Measurements from ENCODE around the gene LTA. TPM values are rescaled to one million over a fixed set of nuclear protein-coding genes. Genes with fewer than 3 reads are reported as not detected.

The LTA gene
- total RNA-seq, 1 donor from 2014 or later, result not detected

- Histone ChIP-seq H3K4me1 (peaks cover 70% of the 10 kb centered on the region), H3K9me3 (replicated peaks) (no peaks in the 10 kb centered on the region), H3K27me3 (ENCODE audit: low read depth) (no peaks in the 10 kb centered on the region), H3K4me3 (peak overlapping the region; percentile 83), H3K27ac (replicated peaks) (peak overlapping the region; percentile 92), H3K36me3 (peaks cover 47% of the 10 kb centered on the region)
- DNase-seq, result no peak
- intact Hi-C loops (cut with micrococcal nuclease), result no loop called here
- TF ChIP-seq CTCF (IDR thresholded peaks at IDR 0.05; ENCODE audit: borderline replicate concordance), result no peak
These were observed 31.4 kb upstream of the LTA start for GRCh38 chr6:31540640-31541039.

GRCh38 chr6:31541059-31541657, 30.9 kb upstream of the LTA start:
- H3K4me3 ChIP-seq, result peak overlapping the region; percentile 83
- H3K9me3 ChIP-seq (replicated peaks), result no peaks in the 10 kb centered on the region
- peaks cover 42% of the 10 kb centered on the region for H3K36me3 ChIP-seq
- no peak for DNase-seq
- no peak for TF ChIP-seq CTCF (IDR thresholded peaks at IDR 0.05; ENCODE audit: borderline replicate concordance)
- no peaks in the 10 kb centered on the region for H3K27me3 ChIP-seq (ENCODE audit: low read depth)
- peaks cover 66% of the 10 kb centered on the region for H3K4me1 ChIP-seq
- intact Hi-C loops (cut with micrococcal nuclease), result no loop called here
- peak overlapping the region; percentile 92 for H3K27ac ChIP-seq (replicated peaks)

- no peak for TF ChIP-seq CTCF (IDR thresholded peaks at IDR 0.05; ENCODE audit: borderline replicate concordance)
- Histone ChIP-seq H3K4me3 (peak within 1 kb of the TSS; percentile 83), H3K4me1 (peaks cover 62% of the 10 kb centered on the region), H3K36me3 (peaks cover 35% of the 10 kb centered on the region), H3K27me3 (ENCODE audit: low read depth) (no peaks in the 10 kb centered on the region), H3K27ac (replicated peaks) (peak within 1 kb of the TSS; percentile 92), H3K9me3 (replicated peaks) (no peaks in the 10 kb centered on the region)
- peak; percentile 94 for DNase-seq
- intact Hi-C loops (cut with micrococcal nuclease), result no loop called here
These were observed 30.2 kb upstream of the LTA start, which contains the start of gene DDX39B for GRCh38 chr6:31541658-31542521. Gene DDX39B, minus strand, starts transcription at chr6:31542003. Its CDS starts 1,471 bp downstream, at chr6:31540532.

- peak overlapping the region; percentile 92 for H3K27ac ChIP-seq (replicated peaks)
- DNase-seq, result no peak
- intact Hi-C loops (cut with micrococcal nuclease), result no loop called here
- no peak overlapping the region for H3K4me3 ChIP-seq
- H3K9me3 ChIP-seq (replicated peaks), result no peaks in the 10 kb centered on the region
- peaks cover 17% of the 10 kb centered on the region for H3K36me3 ChIP-seq
- H3K4me1 ChIP-seq, result peaks cover 59% of the 10 kb centered on the region
- H3K27me3 ChIP-seq (ENCODE audit: low read depth), result no peaks in the 10 kb centered on the region
- TF ChIP-seq CTCF (IDR thresholded peaks at IDR 0.05; ENCODE audit: borderline replicate concordance), result no peak
These were observed 28.4 kb upstream of the LTA start for GRCh38 chr6:31543639-31544038.

GRCh38 chr6:31544676-31545075, 27.4 kb upstream of the LTA start:
- DNase-seq, result no peak
- intact Hi-C loops (cut with micrococcal nuclease), result no loop called here

More at GRCh38 chr6:31544676-31545075, 27.4 kb upstream of the LTA start:
- Histone ChIP-seq H3K4me3 (no peak overlapping the region), H3K27me3 (ENCODE audit: low read depth) (no peaks in the 10 kb centered on the region), H3K27ac (replicated peaks) (no peak overlapping the region), H3K9me3 (replicated peaks) (no peaks in the 10 kb centered on the region), H3K4me1 (peaks cover 57% of the 10 kb centered on the region), H3K36me3 (peaks cover 16% of the 10 kb centered on the region)
- TF ChIP-seq CTCF (IDR thresholded peaks at IDR 0.05; ENCODE audit: borderline replicate concordance), result no peak

All from left ventricle myocardium inferior (tissue), 1 donor.